Prostate gland (tissue), 2 donors: Measurements from ENCODE around the gene NACAD. TPM values are rescaled to one million over a fixed set of nuclear protein-coding genes. Genes with fewer than 3 reads are reported as not detected.

ENCODE experiments used
- DNase-seq: peaks from one replicate; pipeline ENCODE4 v3.0.0-alpha.2; 2019; ENCODE audit warnings: low spot score
- H3K27ac ChIP-seq, 2 donors: fragments of 200-600 bp; sonication (generic); 2 replicates each; pipeline ENCODE4 v1.5.1; 2017 to 2019
- H3K27me3 ChIP-seq: fragments of 200-600 bp; sonication (generic); replicated peaks from 2 replicates; pipeline ENCODE4 v1.5.1; 2019; ENCODE audit not compliant: insufficient read depth
- H3K36me3 ChIP-seq, 2 donors: fragments of 200-600 bp; sonication (generic); 1 replicate in 1 of 2; 2 replicates in 1 of 2; pipeline versions ENCODE4 v1.5.1 to v1.8.1; 2017 to 2019
- H3K4me1 ChIP-seq: fragments of 200-600 bp; sonication (generic); replicated peaks from 2 replicates; pipeline ENCODE4 v1.5.1; 2019
- H3K4me3 ChIP-seq, 2 donors: fragments of 200-600 bp; sonication (generic); 2 replicates each; pipeline ENCODE4 v1.5.1; 2017 to 2019
- H3K9me3 ChIP-seq: fragments of 200-600 bp; sonication (generic); 2 replicates; pipeline ENCODE4 v1.5.1; 2017
- CTCF ChIP-seq, 4 experiments: fragments of 200-600 bp in 2 of 4; fragments of 450-650 bp in 2 of 4; sonication (generic) in 2 of 4; IDR thresholded peaks; 1 replicate in 3 of 4; 2 replicates in 1 of 4; pipeline ENCODE4 v1.5.1; 2016 to 2019; ENCODE audit warnings: antibody characterized with exemption in 4 of 4, mild to moderate bottlenecking in 2 of 4, moderate library complexity in 2 of 4
- POLR2A ChIP-seq: fragments of 450-650 bp; IDR thresholded peaks from one replicate; pipeline ENCODE4 v1.6.1; 2016; ENCODE audit warnings: antibody characterized with exemption, mild to moderate bottlenecking
- POLR2AphosphoS5 ChIP-seq: sonication (generic); formaldehyde crosslinking; IDR thresholded peaks from one replicate; pipeline ENCODE4 v1.6.1; 2017; ENCODE audit warnings: antibody characterized with exemption
- WGBS: methylation state at CpG from one replicate; pipeline ENCODE4 v1.1.5; 2018; 5-methylcytosine and 5-hydroxymethylcytosine counted together
- intact Hi-C: fragments of 100-400 bp; cut with DNase I; formaldehyde crosslinking; loops from one replicate; pipeline ENCODE4 v1.14.2; 2022
- total RNA-seq, 2 donors: library from RNA; depleted of rRNA; stranded (reverse); fragments of >200 nt; gene quantifications; one replicate each; pipeline ENCODE4 v1.1.0, GENCODE V29; 2016

NACAD gene
- 10 to 100 TPM in 1 of 2 donors, 1 to 10 TPM in 1; 3.5 to 10.3 TPM for total RNA-seq

- no peak for TF ChIP-seq CTCF (IDR thresholded peaks at IDR 0.05)
- TF ChIP-seq POLR2A = peak; percentile 39
- no peak for TF ChIP-seq POLR2AphosphoS5
- Histone ChIP-seq H3K27ac (peak within 1 kb of the TSS; percentile 59 to 69), H3K4me3 (peak within 1 kb of the TSS; percentile 48 to 51), H3K4me1 (no peaks in the 10 kb centered on the region), H3K27me3 (no peaks in the 10 kb centered on the region), H3K36me3 (no peaks in the 10 kb centered on the region), H3K9me3 (no peaks in the 10 kb centered on the region)
- DNase-seq = peak; percentile 26
- WGBS = under 1% methylated on average over 29 of the region's 50 CpGs
- intact Hi-C loops = no loop called here
Observed at GRCh38 chr7:45088821-45089340, at the start of gene NACAD. Gene NACAD (minus strand): TSS chr7:45088969. CDS start chr7:45088894, 75 bp downstream.

- H3K4me1 ChIP-seq = no peaks in the 10 kb centered on the region
- H3K9me3 ChIP-seq = no peaks in the 10 kb centered on the region
- H3K4me3 ChIP-seq = no peak overlapping the region
- no peaks in the 10 kb centered on the region for H3K36me3 ChIP-seq
- peak; percentile 48 for TF ChIP-seq POLR2AphosphoS5
- no peak for TF ChIP-seq POLR2A
- TF ChIP-seq CTCF (IDR thresholded peaks at IDR 0.05) = peak; percentile 46 to 86 (median 76)
- intact Hi-C loops = loop anchor here (5.0 kb wide), 1 partner anchor 279 kb away; no protein-coding TSS in a partner anchor
- H3K27ac ChIP-seq = no peak overlapping the region
- WGBS = 40% methylated on average over 9 of the region's 9 CpGs
- no peaks in the 10 kb centered on the region for H3K27me3 ChIP-seq
- DNase-seq = peak; percentile 40
Observed at GRCh38 chr7:45136106-45137060, 47.6 kb upstream of the NACAD start.

- Histone ChIP-seq H3K36me3 (no peaks in the 10 kb centered on the region), H3K9me3 (no peaks in the 10 kb centered on the region), H3K4me3 (no peak overlapping the region), H3K27me3 (no peaks in the 10 kb centered on the region), H3K27ac (no peak overlapping the region), H3K4me1 (no peaks in the 10 kb centered on the region)
- DNase-seq = no peak
- 86% methylated on average over 7 of the region's 7 CpGs for WGBS
- intact Hi-C loops = no loop called here
- TF ChIP-seq POLR2AphosphoS5 (no peak), POLR2A (no peak), CTCF (IDR thresholded peaks at IDR 0.05) (no peak)
Observed at GRCh38 chr7:45133877-45134276, 45.1 kb upstream of the NACAD start.

- Histone ChIP-seq H3K27me3 (no peaks in the 10 kb centered on the region), H3K4me1 (no peaks in the 10 kb centered on the region), H3K4me3 (no peak overlapping the region), H3K36me3 (no peaks in the 10 kb centered on the region), H3K27ac (no peak overlapping the region), H3K9me3 (no peaks in the 10 kb centered on the region)
- intact Hi-C loops = no loop called here
- TF ChIP-seq POLR2AphosphoS5 (no peak), POLR2A (no peak), CTCF (IDR thresholded peaks at IDR 0.05) (no peak)
- no peak for DNase-seq
- 100% methylated on average over 4 of the region's 4 CpGs for WGBS
Observed at GRCh38 chr7:45133352-45133751, 44.6 kb upstream of the NACAD start.
